GM21360 (cell line): ENCODE results near the gene GSTM1.
"Not testable (repeated sequence)": the region's sequence is repeated elsewhere in the genome, so short reads cannot be mapped to it uniquely, and the experiment has no call there.

Source experiments
- ATAC-seq: cut with Tn5 transposase; IDR thresholded peaks from one replicate; pipeline ENCODE4 v1.9.1; 2021; ENCODE audit warnings: mild to moderate bottlenecking, moderate library complexity; ENCODE audit not compliant: unreplicated experiment

Gene GSTM1

GRCh38 chr1:109695138-109695537 is 7.5 kb downstream of the GSTM1 start:
- not testable (repeated sequence) for ATAC-seq

- no peak for ATAC-seq
Observed at GRCh38 chr1:109697066-109697465, 9.4 kb downstream of the GSTM1 start.

GRCh38 chr1:109697861-109698260 is 10.2 kb downstream of the GSTM1 start:
- not testable (repeated sequence) for ATAC-seq

DNA sequence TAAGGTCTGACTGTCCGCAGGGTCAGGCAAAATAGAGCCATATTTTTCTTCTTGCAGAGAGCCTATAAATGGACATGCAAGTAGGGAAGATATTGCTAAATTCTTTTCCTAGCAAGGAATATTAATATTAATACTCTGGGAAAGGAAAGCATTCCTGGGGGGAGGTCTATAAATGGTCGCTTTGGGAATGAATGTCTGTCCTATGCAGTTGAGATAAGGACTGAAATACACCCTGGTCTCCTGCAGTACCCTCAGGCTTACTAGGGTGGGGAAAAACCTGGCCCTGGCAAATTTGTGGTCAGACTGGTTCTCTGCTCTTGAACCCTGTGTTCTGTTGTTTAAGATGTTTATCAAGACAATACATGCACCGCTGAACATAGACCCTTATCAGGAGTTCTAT is 15.3 kb downstream of the GSTM1 start:
- ATAC-seq = not testable (repeated sequence)

- ATAC-seq = no peak
Observed at GRCh38 chr1:109704173-109704572, 16.6 kb downstream of the GSTM1 start.

DNA sequence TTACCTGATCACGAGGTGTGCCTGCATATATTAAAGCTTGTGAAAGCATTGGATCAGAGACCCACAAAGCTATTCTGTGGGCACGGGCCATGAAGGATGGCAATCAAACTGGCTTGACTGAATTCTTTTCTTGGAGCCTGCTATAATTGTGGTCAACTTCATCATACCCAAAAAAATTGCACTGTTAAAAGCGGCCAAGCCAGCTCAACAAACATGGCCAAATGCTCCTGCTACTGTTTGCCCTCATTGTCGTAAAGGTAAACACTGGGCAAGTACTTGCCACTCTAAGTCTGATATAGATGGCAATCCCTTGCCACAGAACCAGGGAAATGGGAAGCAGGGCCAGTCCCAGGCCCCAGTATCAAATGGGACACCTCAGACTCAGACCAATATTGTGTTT is 17.8 kb downstream of the GSTM1 start:
- no peak for ATAC-seq

- ATAC-seq = not testable (repeated sequence)
Observed at GRCh38 chr1:109708949-109709348, 21.3 kb downstream of the GSTM1 start.

DNA sequence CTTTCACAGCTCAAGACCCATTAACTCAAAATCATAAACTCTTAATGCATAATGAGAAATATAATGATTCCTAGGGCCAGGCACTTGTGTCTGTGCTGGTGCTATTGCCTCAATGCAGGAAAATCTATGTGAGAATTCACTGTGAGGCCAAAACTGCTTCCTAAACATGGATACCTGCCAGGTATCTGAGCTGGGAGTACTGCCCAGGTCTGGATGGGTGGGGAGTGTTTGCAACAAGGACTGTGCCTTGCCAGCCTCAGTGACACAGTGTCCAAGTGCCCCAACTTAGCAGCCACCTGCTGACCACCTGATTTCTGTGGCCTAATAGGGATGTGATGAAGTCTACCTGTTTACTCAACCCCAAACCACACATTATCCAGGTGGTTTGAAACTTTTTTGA is 22.2 kb downstream of the GSTM1 start:
- ATAC-seq = not testable (repeated sequence)

DNA sequence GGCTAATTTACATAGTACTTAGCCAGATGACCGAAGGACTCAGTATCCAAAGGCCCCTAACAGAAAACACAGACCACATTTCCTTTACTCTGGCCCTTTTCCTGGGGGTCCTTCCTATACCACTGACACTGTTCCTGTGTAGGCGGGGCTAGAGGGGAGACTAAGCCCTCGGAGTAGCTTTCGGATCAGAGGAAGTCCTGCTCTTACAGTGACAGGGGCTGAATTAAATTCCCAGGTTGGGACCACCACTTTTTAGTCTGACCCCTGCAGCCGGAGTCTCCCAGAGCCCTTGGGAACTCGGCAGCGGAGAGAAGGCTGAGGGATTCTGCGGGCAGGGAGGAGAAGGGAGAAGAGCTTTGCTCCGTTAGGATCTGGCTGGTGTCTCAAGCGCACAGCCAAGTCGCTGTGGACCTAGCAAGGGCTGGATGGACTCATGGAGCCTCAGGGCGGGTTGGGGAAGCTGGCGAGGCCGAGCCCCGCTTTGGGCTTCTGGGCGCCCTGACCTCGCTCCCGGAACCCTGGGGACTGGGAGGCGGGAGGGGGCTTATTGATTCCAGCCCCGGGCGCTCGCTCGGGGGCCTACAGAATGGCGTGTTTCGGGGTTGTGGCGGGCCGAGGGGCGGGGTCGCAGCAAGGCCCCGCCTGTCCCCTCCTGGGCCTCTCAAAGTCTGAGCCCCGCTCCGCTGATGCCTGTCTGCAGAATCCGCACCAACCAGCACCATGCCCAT is 24.1 kb downstream of the GSTM1 start, which contains the start of gene GSTM5:
TSS of gene GSTM5 (plus strand) at position 659 of the 728 bp plus-strand sequence. CDS start at position 721, 62 bp downstream.
- ATAC-seq = not testable (repeated sequence)

DNA sequence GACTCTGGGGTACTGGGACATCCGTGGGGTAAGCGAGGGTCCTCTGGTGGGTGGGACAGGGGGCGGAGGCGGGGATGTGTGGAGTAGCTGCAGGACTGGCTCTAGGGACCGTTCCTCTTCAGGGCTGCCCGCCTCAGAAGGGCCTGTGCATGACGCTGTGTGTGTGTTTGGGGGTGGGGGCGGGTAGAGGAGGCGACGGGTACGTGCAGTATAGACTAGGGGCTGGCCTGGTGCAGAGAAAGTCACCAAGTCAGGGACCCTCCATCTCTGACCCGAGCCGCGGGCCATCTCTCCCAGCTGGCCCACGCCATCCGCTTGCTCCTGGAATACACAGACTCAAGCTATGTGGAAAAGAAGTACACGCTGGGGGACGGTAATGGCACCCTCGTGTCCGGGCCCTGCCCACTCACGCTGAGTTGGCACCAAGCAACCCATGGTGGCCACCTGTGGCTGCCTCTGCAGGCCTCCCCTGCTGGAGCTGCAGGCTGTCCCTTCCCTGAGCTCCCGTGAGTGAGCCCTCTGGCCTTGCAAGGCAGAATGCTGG is 24.8 kb downstream of the GSTM1 start:
- no peak for ATAC-seq

GRCh38 chr1:109713636-109714035 is 26.0 kb downstream of the GSTM1 start:
- no peak for ATAC-seq

- ATAC-seq = no peak
Observed at GRCh38 chr1:109714661-109715372, 27.2 kb downstream of the GSTM1 start.

- ATAC-seq = no peak
Observed at GRCh38 chr1:109716121-109716520, 28.5 kb downstream of the GSTM1 start.

- ATAC-seq = no peak
Observed at GRCh38 chr1:109716570-109717090, 29.0 kb downstream of the GSTM1 start.

- no peak for ATAC-seq
Observed at GRCh38 chr1:109717729-109718128, 30.1 kb downstream of the GSTM1 start.

DNA sequence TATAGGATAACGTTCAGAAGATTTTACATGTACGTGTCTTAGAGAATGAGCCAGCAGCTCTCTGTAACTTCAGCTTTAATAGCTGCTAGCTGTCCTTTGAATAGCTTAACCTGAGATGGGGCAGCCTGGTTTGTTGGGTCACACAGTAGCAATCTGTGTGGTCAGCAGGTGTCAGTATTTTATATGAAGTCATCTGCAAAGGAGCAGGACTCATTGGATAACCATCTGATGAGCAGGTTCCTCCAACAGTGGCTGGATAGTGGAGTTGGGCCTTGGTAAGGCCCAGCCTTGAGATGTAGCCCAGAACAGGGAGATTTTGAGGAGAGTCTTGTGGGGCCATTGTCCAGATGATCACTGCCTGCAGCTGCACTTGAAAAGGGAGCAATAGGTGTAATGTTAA is 30.9 kb downstream of the GSTM1 start:
- no peak for ATAC-seq

DNA sequence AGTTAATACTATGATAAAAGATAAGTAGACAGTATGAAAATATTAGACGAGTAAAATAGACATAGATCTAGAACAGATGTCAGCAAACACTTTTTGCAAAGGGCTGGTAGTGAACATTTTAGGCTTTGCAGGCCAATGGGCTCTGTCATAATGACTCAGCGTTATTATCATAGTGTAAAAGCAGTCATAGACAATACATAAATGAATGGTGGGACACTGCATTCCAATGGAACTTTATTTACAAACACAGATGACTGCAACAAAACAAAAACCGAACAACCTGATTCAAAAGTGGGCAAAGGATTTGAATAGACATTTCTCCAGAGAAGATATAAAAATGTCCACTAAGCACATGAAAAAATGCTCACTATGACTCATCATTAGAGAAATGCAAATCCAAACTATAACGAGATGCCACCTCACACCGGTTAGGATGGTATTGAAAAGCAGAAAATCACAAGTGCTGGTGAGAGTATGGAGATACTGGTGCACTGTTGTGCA is 31.8 kb downstream of the GSTM1 start:
- no peak for ATAC-seq

DNA sequence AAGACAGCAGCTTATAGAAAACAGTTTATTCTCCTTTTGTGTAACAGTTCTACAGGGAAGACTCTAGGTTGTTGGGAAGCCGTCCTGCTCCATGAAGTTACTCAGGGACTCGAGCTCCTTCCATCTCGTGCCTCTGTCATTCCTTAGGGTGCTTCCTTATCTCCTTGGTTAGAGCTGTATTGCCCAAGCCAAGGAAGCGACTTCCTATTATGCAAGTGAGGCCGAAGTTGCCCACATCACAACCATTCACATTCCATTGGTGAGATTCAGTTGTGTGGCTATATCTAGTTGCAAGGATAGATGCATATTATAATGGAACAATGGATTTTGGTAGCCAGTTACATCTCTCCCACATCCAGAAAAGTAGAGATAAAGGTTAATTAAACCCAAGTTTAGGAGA is 33.4 kb downstream of the GSTM1 start:
- ATAC-seq = no peak

DNA sequence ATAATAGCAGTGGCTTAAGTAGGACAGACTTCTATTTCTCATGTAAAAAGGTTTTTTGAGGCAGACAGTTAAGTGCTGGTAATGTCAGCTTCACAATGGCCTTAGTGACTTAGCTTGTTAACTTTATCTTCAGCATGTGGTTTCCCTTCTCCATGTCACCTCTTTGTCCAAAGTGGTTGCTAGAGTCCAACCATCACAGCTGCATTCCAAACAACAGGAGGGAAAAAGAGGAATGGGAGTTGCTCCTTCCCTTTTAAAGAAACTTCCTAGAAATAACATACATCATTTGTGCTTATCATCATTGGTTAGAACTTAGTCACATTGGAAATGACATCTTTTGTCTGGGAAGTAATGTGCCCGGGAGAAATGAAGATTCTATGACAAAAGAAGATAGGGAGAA is 34.4 kb downstream of the GSTM1 start:
- no peak for ATAC-seq

DNA sequence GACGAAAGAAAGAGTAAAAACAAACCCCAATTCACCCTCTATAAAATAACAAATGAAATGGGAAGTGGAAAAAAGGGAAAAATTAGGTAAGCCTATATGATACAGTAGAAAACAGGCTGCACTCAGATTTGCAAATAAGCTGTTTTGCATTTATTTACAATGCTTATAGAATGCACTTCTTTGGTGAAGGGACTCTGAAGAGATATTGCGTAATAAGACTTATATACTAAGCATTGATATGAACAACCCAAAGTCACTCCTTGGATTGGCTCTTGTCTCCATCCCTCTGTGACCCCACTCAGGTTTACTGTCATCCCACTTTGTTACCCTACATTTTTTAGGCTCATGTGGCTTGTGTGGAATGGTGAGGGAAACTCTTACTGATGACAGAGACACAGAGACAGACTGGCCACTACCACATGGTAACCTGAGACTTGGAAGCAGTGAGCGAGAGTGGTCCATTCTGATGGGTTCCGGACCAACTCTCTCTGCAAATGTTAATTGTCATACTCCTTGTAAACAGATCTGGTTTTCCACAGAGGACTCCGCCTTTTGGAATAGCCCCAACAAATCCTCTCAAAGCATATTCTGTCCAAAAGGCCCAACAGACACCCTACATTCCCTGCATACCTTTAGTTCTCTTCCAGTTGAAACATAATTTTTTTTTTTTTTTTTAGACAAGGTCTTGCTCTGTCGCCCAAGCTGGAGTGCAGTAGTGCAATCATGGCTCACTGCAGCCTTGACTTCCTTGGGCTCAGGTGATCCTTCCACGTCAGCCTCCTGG is 35.5 kb downstream of the GSTM1 start:
- no peak for ATAC-seq

- ATAC-seq = no peak
Observed at GRCh38 chr1:109724933-109725332, 37.3 kb downstream of the GSTM1 start.
